Thyroid gland (tissue), 4 donors: ENCODE measurements around the gene LRFN4. TPM values are rescaled to one million over a fixed set of nuclear protein-coding genes. Genes with fewer than 3 reads are reported as not detected.

Experiments used
- DNase-seq, 2 donors: peaks; one replicate each; pipeline ENCODE4 v3.0.0-alpha.2; 2019
- H3K27ac ChIP-seq, 3 donors: fragments of 200-600 bp; sonication (generic); 1 replicate in 2 of 3; 2 replicates in 1 of 3; pipeline ENCODE4 v1.5.1; 2016 to 2019; ENCODE audit warnings: mild to moderate bottlenecking in 1 of 3, moderate library complexity in 1 of 3
- H3K27me3 ChIP-seq: fragments of 200-600 bp; sonication (generic); one replicate; pipeline ENCODE4 v1.5.1; 2019
- H3K36me3 ChIP-seq, 2 donors: fragments of 200-600 bp; sonication (generic); one replicate each; pipeline ENCODE4 v1.5.1; 2016 to 2019
- H3K4me1 ChIP-seq, 2 donors: fragments of 200-600 bp; sonication (generic); one replicate each; pipeline ENCODE4 v1.5.1; 2017 to 2019
- H3K4me3 ChIP-seq, 3 donors: fragments of 200-600 bp; sonication (generic); replicated peaks in 1 of 3; 1 replicate in 2 of 3; 2 replicates in 1 of 3; pipeline ENCODE4 v1.5.1; 2016; ENCODE audit warnings: mild to moderate bottlenecking in 1 of 3
- H3K9me3 ChIP-seq: fragments of 200-600 bp; sonication (generic); one replicate; pipeline ENCODE4 v1.5.1; 2017
- POLR2A ChIP-seq, 2 donors: fragments of 450-650 bp; IDR thresholded peaks; one replicate each; pipeline ENCODE4 v1.6.1; 2017; ENCODE audit warnings: antibody characterized with exemption in 2 of 2, mild to moderate bottlenecking in 2 of 2, moderate library complexity in 1 of 2
- WGBS, 2 donors: methylation state at CpG; one replicate each; pipeline ENCODE4 v1.1.5; 2017; 5-methylcytosine and 5-hydroxymethylcytosine counted together
- intact Hi-C: fragments of 100-400 bp; cut with DNase I; formaldehyde crosslinking; loops from one replicate; pipeline ENCODE4 v1.15.1; 2023
- total RNA-seq, 4 donors: library from RNA; depleted of rRNA; stranded (reverse); fragments of >200 nt; gene quantifications; one replicate each; pipeline ENCODE4 v1.2.3, GENCODE V29; 2016
- TF ChIP-seq, protein P1 (sequence below), 6 experiments: fragments of 200-600 bp in 3 of 6; fragments of 450-650 bp in 3 of 6; sonication (generic) in 3 of 6; IDR thresholded peaks; one replicate each; pipeline ENCODE4 v1.5.1; 2016 to 2019; ENCODE audit warnings: antibody characterized with exemption in 6 of 6, mild to moderate bottlenecking in 2 of 6, inconsistent platforms in 1 of 6, moderate library complexity in 1 of 6

LRFN4 gene
- total RNA-seq, 4 donors from 2014 or later: 4.7 to 7.5 (median 5.9) TPM

DNA sequence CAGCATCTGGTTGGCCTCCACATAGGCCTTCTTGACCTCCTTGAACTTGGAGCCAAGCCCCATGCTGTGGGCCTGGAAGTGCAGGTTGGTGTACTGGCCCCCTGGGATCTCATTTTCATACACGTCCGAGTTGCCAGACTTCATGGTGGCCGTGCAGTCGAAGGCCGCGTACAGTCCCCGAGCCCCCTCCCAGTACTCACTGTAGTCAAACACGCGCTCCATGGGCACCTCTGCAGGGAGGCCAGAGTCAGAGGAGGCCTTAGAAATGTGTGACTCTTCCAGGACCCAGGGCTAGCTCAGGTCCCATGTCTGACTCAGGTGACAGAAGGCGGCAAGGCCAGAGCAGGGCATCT is 6.7 kb upstream of the LRFN4 start:
- H3K4me3 ChIP-seq: no peak overlapping the region
- 94 to 95% methylated on average over 8 to 10 of the region's 10 CpGs for whole genome bisulfite sequencing, 2 donors
- H3K9me3 ChIP-seq: no peaks in the 10 kb centered on the region
- intact Hi-C loops: no loop called here
- H3K27me3 ChIP-seq: no peaks in the 10 kb centered on the region
- peaks cover 0 to 15% of the 10 kb centered on the region in 2 donors for H3K36me3 ChIP-seq
- DNase-seq: no peak
- H3K27ac ChIP-seq: no peak overlapping the region
- H3K4me1 ChIP-seq: peaks cover 0 to 2% of the 10 kb centered on the region in 2 donors
- TF ChIP-seq POLR2A (IDR thresholded peaks at IDR 0.05): no peak
- TF ChIP-seq, protein P1, sequence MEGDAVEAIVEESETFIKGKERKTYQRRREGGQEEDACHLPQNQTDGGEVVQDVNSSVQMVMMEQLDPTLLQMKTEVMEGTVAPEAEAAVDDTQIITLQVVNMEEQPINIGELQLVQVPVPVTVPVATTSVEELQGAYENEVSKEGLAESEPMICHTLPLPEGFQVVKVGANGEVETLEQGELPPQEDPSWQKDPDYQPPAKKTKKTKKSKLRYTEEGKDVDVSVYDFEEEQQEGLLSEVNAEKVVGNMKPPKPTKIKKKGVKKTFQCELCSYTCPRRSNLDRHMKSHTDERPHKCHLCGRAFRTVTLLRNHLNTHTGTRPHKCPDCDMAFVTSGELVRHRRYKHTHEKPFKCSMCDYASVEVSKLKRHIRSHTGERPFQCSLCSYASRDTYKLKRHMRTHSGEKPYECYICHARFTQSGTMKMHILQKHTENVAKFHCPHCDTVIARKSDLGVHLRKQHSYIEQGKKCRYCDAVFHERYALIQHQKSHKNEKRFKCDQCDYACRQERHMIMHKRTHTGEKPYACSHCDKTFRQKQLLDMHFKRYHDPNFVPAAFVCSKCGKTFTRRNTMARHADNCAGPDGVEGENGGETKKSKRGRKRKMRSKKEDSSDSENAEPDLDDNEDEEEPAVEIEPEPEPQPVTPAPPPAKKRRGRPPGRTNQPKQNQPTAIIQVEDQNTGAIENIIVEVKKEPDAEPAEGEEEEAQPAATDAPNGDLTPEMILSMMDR (IDR thresholded peaks at IDR 0.05): no peak

DNA sequence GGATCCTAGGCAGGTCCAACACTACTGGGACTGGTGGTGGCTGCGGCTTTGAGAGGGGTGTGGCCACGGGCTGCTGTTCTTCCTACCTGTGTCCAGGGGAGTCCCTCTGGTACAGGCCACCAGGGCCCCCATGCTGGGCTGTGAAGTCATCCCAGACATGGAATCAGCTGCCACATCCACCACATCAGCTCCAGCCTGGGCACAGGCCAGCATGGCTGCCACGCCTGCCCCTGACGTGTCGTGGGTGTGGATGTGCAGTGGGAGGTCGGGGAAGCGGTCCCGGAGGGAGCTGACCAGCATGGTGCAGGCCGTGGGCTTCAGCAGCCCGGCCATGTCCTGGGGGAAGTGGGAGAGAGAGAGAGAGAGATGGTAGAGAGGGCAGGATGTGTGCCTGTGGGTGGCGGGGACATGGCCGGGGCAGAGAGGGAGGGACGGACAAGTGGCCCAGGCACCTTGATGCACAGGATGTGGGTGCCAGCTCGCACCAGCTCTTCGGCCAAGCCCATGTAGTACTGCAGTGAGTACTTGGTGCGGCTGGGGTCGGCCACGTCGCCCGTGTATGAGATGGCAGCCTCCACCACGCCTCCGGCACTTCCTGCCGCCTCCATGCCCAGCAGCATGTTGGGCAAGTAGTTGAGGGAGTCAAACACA is 6.2 kb upstream of the LRFN4 start:
- no peaks in the 10 kb centered on the region for H3K27me3 ChIP-seq
- WGBS, 2 donors: 95% methylated on average over 20 to 22 of the region's 23 CpGs
- peaks cover 0 to 13% of the 10 kb centered on the region in 2 donors for H3K36me3 ChIP-seq
- no peaks in the 10 kb centered on the region for H3K9me3 ChIP-seq
- H3K27ac ChIP-seq: no peak overlapping the region
- no peak for TF ChIP-seq POLR2A (IDR thresholded peaks at IDR 0.05)
- TF ChIP-seq, protein P1 (IDR thresholded peaks at IDR 0.05): no peak
- peaks cover 4 to 7% of the 10 kb centered on the region in 2 donors for H3K4me1 ChIP-seq
- intact Hi-C loops: no loop called here
- H3K4me3 ChIP-seq: no peak overlapping the region
- no peak for DNase-seq

DNA sequence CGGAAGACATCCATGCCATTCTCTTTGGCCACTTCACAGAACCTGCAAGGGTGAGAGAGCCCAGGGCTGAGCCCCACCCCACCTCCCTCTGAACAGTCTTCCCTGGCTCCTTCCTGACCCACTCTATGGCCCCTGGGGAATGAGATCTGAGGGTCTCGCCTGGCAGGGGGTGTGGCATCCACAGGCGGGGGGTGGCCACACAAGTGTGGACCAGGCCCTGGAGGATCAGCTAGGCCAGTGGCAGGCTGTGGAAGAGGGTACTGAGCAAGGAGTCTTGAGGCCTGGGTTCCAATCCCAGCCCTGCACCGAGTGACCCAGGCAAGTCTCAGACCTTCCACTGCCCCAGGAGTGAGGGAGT is 5.6 kb upstream of the LRFN4 start:
- TF ChIP-seq POLR2A (IDR thresholded peaks at IDR 0.05): no peak
- TF ChIP-seq, protein P1 (IDR thresholded peaks at IDR 0.05): no peak
- 77 to 88% methylated on average over 2 to 4 of the region's 4 CpGs for WGBS, 2 donors
- no peak overlapping the region for H3K27ac ChIP-seq
- no peak overlapping the region for H3K4me3 ChIP-seq
- no peaks in the 10 kb centered on the region for H3K27me3 ChIP-seq
- peaks cover 6 to 8% of the 10 kb centered on the region in 2 donors for H3K4me1 ChIP-seq
- H3K9me3 ChIP-seq: no peaks in the 10 kb centered on the region
- DNase-seq: no peak
- H3K36me3 ChIP-seq: peaks cover 0 to 8% of the 10 kb centered on the region in 2 donors
- intact Hi-C loops: no loop called here

GRCh38 chr11:66851698-66852465 is 5.0 kb upstream of the LRFN4 start:
- TF ChIP-seq, protein P1 (IDR thresholded peaks at IDR 0.05): no peak
- TF ChIP-seq POLR2A (IDR thresholded peaks at IDR 0.05): no peak
- no peak for DNase-seq
- H3K9me3 ChIP-seq: no peaks in the 10 kb centered on the region
- no peak overlapping the region for H3K27ac ChIP-seq
- 73 to 86% methylated on average over 19 to 25 of the region's 26 CpGs for WGBS, 2 donors
- H3K36me3 ChIP-seq: peaks cover 0 to under 1% of the 10 kb centered on the region in 2 donors
- H3K4me1 ChIP-seq: peaks cover 6 to 8% of the 10 kb centered on the region in 2 donors
- H3K4me3 ChIP-seq: no peak overlapping the region
- no peaks in the 10 kb centered on the region for H3K27me3 ChIP-seq
- intact Hi-C loops: no loop called here
